ENCODE data around the gene RNF208. TPM values are rescaled to one million over a fixed set of nuclear protein-coding genes. Genes with fewer than 3 reads are reported as not detected.

Gene RNF208
- total RNA-seq, 3 donors from 2014 or later: 3.3 to 6.0 (median 4.4) TPM

DNA sequence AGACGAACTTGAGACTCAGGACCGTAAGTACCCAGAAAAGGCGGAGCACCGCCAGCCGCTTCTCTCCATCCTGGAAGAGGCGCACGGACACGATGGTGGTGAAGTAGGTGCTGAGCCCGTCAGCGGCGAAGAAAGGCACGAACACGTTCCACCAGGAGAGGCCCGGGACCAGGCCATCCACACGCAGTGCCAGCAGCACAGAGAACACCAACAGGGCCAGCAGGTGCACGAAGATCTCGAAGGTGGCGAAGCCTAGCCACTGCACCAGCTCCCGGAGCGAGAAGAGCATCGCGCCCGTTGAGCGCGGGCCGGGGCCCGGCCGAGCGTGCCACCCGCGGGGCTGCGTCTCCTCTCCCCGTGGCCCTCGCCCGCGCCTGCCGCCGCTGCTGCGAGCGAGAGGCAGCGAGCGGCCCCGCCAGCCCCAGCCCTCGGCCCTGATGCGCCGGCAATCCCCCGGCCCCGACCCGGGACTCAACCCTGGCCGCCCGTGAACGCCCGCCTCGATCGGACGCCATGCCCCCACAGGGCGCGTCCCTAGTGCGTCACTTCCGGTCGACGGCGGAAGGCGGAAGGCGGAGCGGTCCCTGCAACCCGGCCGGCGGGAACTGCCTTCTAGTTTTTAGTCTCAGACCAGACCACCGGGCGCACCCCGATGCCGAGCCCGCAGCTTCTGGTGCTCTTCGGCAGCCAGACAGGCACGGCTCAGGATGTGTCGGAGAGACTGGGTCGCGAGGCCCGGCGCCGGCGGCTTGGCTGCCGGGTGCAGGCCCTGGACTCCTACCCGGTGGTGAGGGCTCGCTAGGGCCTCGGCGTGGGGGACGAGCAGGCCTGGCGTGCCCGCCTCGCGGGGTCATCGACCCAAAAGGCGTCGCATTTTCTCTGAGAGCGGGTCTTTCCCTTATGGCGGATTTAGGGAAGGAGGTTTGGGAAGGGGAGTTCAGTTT, 16.6 kb downstream of the RNF208 start, which contains the start of the genes NDOR1 and TMEM203:
Gene NDOR1 (plus strand): TSS at position 575 of the 944 bp plus-strand sequence. CDS start 78 bp downstream, at position 653.
Gene TMEM203 (minus strand): TSS at position 523 of the 944 bp plus-strand sequence. CDS start 234 bp downstream, at position 289.
- DNase-seq: peak; percentile 91
- peak; percentile 63 to 64 for ATAC-seq
- Mint-ChIP-seq H3K36me3 (ENCODE audit: insufficient read depth) (peaks cover 12% of the 10 kb centered on the region), H3K4me1 (ENCODE audit: low read depth) (peaks cover 36% of the 10 kb centered on the region), H3K4me3 (peak within 1 kb of the TSS; percentile 95), H3K27me3 (ENCODE audit: low read depth) (no peaks in the 10 kb centered on the region), H3K9me3 (no peaks in the 10 kb centered on the region)

DNA sequence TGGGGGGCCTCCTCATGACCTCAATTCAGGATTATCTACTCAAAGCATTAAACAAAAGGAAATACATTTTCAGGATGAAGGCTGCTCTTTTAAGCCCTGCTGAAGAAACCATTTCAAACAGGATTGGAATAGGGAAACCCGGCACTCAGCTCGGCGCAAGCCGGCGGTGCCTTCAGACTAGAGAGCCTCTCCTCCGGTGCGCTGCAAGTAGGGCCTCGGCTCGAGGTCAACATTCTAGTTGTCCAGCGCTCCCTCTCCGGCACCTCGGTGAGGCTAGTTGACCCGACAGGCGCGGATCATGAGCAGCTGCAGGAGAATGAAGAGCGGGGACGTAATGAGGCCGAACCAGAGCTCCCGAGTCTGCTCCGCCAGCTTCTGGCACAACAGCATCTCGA, 17.3 kb downstream of the RNF208 start:
- H3K27me3 Mint-ChIP-seq (ENCODE audit: low read depth): no peaks in the 10 kb centered on the region
- H3K4me3 Mint-ChIP-seq: peak overlapping the region; percentile 95
- no peaks in the 10 kb centered on the region for H3K9me3 Mint-ChIP-seq
- ATAC-seq (no peak), DNase-seq (no peak)
- H3K36me3 Mint-ChIP-seq (ENCODE audit: insufficient read depth): peaks cover 12% of the 10 kb centered on the region
- H3K4me1 Mint-ChIP-seq (ENCODE audit: low read depth): peaks cover 36% of the 10 kb centered on the region

DNA sequence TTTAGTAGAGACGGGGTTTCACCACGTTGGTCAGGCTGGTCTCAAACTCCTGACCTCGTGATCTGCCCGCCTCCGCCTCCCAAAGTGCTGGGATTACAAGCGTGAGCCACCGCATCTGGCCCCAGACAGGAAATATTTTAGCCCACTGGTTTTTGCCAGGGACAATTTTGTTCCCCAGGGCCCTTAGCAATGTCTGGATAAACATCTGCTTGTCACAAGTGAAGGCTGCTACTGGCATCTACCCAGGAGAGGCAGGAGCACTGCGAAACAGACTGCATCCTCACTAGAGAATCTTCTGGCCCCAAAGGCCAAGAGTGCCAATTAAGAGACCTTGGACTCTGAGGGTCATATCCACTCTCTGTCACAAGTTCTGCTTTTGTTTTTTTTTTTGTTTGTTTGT, 19.1 kb downstream of the RNF208 start:
- H3K4me1 Mint-ChIP-seq (ENCODE audit: low read depth): peaks cover 39% of the 10 kb centered on the region
- DNase-seq: no peak
- H3K4me3 Mint-ChIP-seq: no peak overlapping the region
- ATAC-seq: no peak
- H3K9me3 Mint-ChIP-seq: no peaks in the 10 kb centered on the region
- H3K36me3 Mint-ChIP-seq (ENCODE audit: insufficient read depth): peaks cover 7% of the 10 kb centered on the region
- H3K27me3 Mint-ChIP-seq (ENCODE audit: low read depth): no peaks in the 10 kb centered on the region

DNA sequence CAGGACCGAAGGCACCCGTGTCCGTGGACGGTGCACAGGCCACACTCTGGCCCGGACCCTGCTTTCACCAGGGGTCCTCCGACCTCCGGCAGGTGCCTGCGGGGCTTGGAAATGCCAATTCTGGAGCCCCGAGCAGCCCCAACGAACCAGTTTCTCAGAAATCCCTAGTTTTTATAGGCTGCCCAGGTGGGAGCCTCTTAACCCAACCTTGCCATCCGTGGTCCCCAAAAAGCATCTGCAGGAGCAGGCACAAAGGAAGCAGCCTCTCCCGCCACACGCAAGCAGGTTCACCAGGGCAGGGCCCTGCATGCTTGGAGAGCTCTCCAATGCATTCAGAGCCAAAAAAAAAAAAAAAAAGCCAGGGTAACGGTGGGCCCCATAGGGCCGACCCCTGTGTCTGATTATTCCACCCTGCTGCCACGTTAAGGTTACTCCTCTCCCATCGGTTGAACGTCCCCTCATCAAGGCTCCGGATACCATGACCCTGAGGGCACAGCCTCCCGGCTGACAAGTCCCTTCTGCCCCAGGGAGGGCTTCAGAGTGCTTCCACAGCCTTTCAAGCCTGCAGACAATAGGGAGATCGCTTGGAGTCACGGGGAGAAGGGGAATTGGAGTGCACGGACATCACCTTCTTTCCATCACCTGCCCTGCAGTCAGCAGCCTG, 20.7 kb downstream of the RNF208 start:
- Mint-ChIP-seq H3K36me3 (ENCODE audit: insufficient read depth) (no peaks in the 10 kb centered on the region), H3K9me3 (no peaks in the 10 kb centered on the region), H3K27me3 (ENCODE audit: low read depth) (no peaks in the 10 kb centered on the region), H3K4me1 (ENCODE audit: low read depth) (peaks cover 26% of the 10 kb centered on the region), H3K4me3 (peak overlapping the region; percentile 84)
- DNase-seq (no peak), ATAC-seq (no peak)

DNA sequence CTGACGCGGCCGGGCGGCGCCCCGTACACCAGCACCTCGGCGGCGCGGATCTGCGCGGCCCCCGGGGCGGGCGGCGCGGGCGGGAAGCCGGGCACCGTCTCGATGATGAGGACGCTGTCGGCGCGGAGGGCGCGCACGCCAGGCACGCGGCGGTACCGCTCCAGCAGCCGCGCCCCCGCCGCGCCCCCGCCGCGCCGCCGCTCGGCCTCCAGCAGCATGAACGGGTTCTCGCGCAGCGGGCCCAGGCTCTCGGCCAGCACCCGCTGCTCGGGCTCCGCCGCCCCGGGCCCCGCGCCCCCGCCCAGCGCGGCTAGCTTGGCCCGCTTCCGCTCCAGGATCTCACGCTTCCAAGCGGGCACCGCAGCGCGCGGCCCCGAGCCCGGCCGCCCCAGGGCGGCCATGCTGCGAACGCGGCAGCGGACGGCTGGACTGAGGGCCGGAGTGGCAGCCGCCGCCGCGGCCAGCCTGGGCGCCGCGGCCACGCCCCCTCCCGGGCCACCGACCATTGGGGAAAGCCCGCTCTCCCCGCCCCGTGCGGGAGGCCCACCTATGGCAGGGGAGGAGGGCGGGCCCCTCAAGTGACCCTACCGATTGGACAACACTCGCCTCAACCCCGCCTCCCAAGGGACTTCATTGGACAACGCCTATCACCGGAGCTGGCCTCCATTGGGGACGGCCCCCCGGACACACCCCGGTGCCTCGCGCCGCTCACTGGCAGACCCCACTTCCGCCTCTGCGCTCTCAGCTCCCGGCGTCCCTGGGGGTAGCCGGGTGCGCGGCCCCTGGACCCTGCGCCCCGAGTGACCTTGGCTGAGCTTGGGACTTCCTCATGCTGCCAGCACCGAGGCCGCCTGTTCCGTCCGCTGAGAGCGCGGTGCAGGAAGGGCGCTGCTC, 21.5 kb downstream of the RNF208 start, which contains the start of gene TPRN:
Gene TPRN (minus strand): TSS at position 431 of the 894 bp plus-strand sequence. CDS start 30 bp downstream, at position 401.
- peak within 1 kb of the TSS; percentile 84 for H3K4me3 Mint-ChIP-seq
- no peaks in the 10 kb centered on the region for H3K27me3 Mint-ChIP-seq (ENCODE audit: low read depth)
- no peaks in the 10 kb centered on the region for H3K36me3 Mint-ChIP-seq (ENCODE audit: insufficient read depth)
- ATAC-seq: peak; percentile 93 to 96
- H3K4me1 Mint-ChIP-seq (ENCODE audit: low read depth): peaks cover 22% of the 10 kb centered on the region
- no peaks in the 10 kb centered on the region for H3K9me3 Mint-ChIP-seq
- peak; percentile 97 for DNase-seq

DNA sequence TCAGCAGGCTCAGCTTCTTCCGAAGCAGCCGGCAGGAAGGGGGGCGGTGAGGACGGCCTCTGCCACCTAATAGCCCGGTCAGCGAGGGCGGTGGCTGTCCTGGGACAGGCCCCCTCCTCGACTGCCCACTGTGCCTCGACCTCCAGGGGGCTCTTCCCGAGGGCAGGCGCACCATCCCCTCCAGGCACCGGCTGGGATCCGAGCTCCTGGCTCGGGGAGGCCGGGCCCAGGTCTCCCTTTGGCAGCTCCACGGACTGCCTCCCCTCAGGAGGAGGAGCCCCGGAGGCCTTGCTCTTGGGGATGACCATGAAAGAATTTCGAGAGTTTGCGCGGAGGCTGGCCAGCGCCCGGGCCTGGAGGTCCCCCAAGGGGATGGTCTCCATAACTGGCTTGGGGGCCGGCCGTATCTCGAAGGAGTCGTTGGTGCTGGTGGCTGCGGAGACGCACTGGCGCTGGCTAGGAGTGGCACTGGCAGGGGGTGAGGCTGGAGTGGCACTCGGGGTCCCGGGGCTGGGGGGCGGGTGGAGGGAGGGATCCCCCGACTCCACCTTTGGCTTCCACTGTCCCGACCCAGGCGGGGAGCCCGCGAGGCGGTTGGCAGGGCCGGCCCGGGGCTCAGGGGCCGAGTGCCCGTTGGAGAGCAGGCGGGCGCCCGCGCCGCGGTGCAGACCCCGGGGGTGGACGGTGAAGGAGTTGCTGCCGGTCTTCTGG, 22.5 kb downstream of the RNF208 start:
- Mint-ChIP-seq H3K9me3 (no peaks in the 10 kb centered on the region), H3K36me3 (ENCODE audit: insufficient read depth) (no peaks in the 10 kb centered on the region), H3K4me3 (peak overlapping the region; percentile 83), H3K4me1 (ENCODE audit: low read depth) (peaks cover 18% of the 10 kb centered on the region), H3K27me3 (ENCODE audit: low read depth) (no peaks in the 10 kb centered on the region)
- ATAC-seq: no peak
- no peak for DNase-seq

DNA sequence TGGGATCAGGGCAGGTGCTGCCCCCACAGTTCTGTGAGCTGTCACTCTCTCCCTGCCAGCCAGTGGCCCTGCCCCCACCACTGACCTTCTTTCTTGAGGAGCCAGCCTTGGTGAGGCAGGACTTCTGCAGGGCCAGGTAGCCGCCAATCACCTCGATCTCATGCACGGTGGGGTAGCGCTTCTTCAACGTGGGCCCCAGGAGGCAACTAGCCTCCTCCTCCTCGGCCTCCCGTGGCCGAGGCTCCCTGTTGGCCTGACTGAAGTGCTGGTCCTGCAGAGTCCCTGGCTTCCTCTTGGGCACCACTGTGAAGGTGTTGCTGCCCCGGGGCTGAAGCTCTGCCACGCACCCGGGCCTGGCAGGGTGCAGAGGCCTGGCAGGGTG, 23.1 kb downstream of the RNF208 start:
- no peaks in the 10 kb centered on the region for H3K36me3 Mint-ChIP-seq (ENCODE audit: insufficient read depth)
- H3K4me3 Mint-ChIP-seq: peak overlapping the region; percentile 83

DNA sequence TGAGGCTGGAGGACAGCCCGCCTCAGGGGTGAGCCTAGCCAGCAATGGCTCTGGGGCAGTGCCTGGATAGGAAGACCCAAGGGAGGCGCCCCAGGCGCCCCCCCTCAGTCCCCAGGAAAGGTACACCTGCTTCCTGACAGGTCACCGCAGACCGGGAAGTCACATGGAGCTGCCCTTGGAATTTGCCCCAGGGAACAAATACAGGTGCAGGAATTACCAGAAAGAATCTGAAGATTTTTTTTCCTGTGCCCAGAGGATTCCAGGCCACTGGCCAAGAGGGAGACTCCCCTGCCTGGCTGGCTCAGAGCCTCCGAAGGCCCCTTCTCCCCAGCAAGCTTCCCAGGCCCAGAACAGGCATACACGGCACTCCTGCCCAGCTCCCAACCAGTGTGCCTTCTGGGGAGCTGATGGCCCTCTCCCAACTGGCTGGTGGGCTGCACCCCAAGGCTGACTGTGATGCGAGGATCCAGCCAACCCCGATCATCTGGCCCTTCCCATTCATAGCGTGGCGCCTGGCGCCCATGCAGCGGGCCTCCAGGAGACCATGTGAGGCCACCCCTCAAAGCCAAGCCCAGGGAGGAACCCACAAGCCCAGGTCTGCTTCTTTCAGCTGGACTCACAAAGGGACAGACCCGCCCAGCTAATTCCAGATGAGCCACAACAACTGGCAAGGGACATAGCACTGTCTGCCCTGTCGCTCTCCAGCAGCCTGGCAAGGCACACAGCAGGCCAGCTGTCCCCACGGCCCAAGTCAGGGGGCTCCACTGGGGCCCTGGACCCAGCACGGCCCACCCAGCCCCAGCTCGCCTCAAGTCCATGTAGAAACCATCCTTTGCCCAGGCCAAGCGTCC, 23.8 kb downstream of the RNF208 start:
- no peaks in the 10 kb centered on the region for H3K36me3 Mint-ChIP-seq (ENCODE audit: insufficient read depth)
- no peak for DNase-seq
- peak overlapping the region; percentile 52 for H3K4me3 Mint-ChIP-seq
- ATAC-seq: no peak
- peaks cover 13% of the 10 kb centered on the region for H3K4me1 Mint-ChIP-seq (ENCODE audit: low read depth)
- no peaks in the 10 kb centered on the region for H3K27me3 Mint-ChIP-seq (ENCODE audit: low read depth)
- H3K9me3 Mint-ChIP-seq: no peaks in the 10 kb centered on the region

More for the DNA sequence above, 23.1 kb downstream of the RNF208 start:
- DNase-seq (no peak), ATAC-seq (no peak)
- Mint-ChIP-seq H3K4me1 (ENCODE audit: low read depth) (peaks cover 13% of the 10 kb centered on the region), H3K9me3 (no peaks in the 10 kb centered on the region), H3K27me3 (ENCODE audit: low read depth) (no peaks in the 10 kb centered on the region)

DNA sequence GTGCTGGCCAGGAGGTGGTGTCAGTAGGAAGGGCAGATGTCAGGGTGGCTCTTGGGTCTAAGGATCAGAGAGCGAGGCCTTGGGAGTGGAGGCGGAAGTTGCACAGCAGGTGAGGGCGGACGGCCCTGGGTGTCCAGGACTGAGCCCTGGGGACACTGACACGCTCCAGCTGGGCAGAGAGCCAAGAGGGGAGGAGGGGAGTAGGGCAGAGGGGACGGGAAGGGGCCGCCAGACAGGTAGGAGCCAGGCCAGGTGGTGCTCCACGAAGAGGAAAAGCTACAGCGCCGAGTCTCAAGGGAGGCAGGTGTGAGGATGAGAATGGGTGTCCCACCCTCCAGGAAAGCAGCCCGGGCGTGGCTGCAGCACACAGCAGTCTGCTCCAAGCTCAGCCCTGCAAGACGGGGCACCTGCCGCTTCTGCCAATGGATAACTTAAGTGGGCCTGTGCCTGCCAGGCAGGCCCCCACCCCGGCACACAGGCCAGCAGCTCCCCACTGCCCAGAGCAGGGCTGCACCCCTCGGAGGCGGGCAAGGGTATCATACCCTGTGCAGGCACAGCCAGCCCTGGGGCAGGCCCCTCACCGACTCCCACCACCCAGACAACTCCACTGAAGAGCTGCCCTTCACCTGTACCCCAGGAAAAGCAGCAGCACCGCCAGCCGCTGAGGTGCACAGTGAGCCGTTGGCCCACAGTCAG, 26.4 kb downstream of the RNF208 start:
- H3K27me3 Mint-ChIP-seq (ENCODE audit: low read depth): no peaks in the 10 kb centered on the region
- H3K9me3 Mint-ChIP-seq: no peaks in the 10 kb centered on the region
- peaks cover 4% of the 10 kb centered on the region for H3K4me1 Mint-ChIP-seq (ENCODE audit: low read depth)
- DNase-seq (no peak), ATAC-seq (no peak)
- peaks cover 2% of the 10 kb centered on the region for H3K36me3 Mint-ChIP-seq (ENCODE audit: insufficient read depth)
- no peak overlapping the region for H3K4me3 Mint-ChIP-seq

DNA sequence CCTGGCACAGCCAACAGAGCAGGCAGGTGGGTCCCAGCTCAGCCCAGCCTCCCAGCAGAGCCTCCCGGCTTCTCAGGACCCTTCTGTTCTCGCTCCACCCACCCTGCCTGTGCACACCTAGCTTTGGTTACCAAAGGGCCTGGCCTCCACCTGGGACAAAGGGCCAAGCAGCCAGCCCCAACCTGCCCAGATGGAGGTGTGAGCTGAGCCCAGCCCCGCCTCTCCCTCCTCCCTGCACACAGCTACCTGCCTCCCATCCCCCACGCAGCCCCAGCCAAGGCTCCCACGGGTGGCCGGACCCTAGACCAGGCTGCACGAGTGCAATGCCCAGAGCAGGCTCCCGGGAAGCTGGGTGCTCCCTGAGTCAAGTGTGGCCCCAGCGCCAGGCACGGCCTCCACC, 27.1 kb downstream of the RNF208 start:
- no peak for ATAC-seq
- H3K4me3 Mint-ChIP-seq: no peak overlapping the region
- H3K4me1 Mint-ChIP-seq (ENCODE audit: low read depth): peaks cover 7% of the 10 kb centered on the region

DNA sequence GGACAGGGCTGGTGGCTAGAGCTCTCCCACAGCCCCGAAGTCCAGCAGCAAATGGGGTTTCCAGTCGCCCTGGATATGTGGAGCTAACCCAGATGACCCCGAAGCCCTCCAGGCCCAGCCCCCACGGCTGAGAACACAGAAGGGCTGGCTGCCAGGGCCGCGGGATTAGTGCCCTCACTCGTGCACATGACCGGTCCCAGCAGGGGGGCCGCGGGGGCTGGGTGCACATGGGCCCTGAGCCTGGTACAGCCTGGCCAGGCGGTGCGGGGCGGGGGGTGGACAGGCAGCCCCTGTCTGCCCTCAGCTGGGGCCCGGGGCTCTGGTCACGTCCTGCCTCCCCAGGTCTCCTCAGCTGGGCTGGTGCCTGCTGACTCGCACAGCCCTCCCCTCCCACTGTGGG, 27.7 kb downstream of the RNF208 start:
- Mint-ChIP-seq H3K4me1 (ENCODE audit: low read depth) (peaks cover 10% of the 10 kb centered on the region), H3K9me3 (no peaks in the 10 kb centered on the region), H3K4me3 (no peak overlapping the region), H3K27me3 (ENCODE audit: low read depth) (no peaks in the 10 kb centered on the region), H3K36me3 (ENCODE audit: insufficient read depth) (peaks cover 2% of the 10 kb centered on the region)
- DNase-seq (no peak), ATAC-seq (no peak)

More for the DNA sequence above, 27.1 kb downstream of the RNF208 start:
- Mint-ChIP-seq H3K27me3 (ENCODE audit: low read depth) (no peaks in the 10 kb centered on the region), H3K9me3 (no peaks in the 10 kb centered on the region), H3K36me3 (ENCODE audit: insufficient read depth) (peaks cover 2% of the 10 kb centered on the region)
- no peak for DNase-seq

DNA sequence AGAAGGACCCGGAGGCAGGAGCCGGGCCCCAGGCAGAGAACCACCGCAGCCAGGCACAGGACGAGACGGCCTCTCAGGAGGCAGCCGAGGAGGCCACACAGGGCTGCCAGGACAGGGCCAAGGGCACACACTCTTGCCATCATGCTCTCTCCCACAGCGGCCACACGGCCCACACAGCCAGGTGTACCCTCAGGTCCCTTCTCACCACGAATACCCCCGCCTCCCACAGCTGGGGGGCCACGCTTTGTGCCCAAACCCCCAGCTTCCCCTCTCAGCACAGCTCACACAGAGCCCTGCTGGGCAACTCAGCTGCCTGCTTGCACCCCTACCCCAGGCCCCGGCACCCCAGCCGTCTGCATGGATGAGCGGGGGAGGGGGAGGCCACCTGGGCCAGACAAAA, 28.3 kb downstream of the RNF208 start:
- peaks cover 4% of the 10 kb centered on the region for H3K36me3 Mint-ChIP-seq (ENCODE audit: insufficient read depth)
- H3K4me3 Mint-ChIP-seq: no peak overlapping the region
- H3K9me3 Mint-ChIP-seq: no peaks in the 10 kb centered on the region
- no peaks in the 10 kb centered on the region for H3K27me3 Mint-ChIP-seq (ENCODE audit: low read depth)
- no peak for ATAC-seq
- DNase-seq: no peak
- H3K4me1 Mint-ChIP-seq (ENCODE audit: low read depth): peaks cover 14% of the 10 kb centered on the region
